ENCODE results near the gene PTF1A.

PTF1A gene

DNA sequence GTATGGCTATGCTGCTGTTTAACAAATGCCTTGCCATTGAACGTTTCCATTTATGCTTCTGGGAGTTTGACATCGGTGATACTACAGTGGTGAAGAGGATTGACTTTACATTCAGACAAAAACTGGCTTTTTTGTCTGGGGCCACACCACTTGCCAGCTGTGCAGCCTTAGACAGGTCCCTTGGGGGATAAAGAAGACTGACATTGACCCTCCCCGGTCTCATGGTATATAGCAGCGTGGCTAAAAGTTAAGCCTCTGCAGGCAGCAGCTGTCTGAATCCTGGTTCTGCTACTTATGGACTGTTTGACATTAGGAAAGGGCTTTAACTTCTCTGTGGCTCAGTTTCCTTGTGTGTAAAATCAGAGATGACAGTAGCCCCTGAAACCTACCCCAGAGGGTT, 42.0 kb upstream of the PTF1A start:
- no peaks in the 10 kb centered on the region for H3K4me1 ChIP-seq
- no peaks in the 10 kb centered on the region for H3K9me3 ChIP-seq (ENCODE audit: control insufficient read depth, low read length)
- H3K4me2 ChIP-seq (ENCODE audit: low read length) = no peak overlapping the region
- no peaks in the 10 kb centered on the region for H3K79me2 ChIP-seq
- H3K4me3 ChIP-seq (ENCODE audit: low read depth, low read length) = no peak overlapping the region
- TF ChIP-seq, protein P1, sequence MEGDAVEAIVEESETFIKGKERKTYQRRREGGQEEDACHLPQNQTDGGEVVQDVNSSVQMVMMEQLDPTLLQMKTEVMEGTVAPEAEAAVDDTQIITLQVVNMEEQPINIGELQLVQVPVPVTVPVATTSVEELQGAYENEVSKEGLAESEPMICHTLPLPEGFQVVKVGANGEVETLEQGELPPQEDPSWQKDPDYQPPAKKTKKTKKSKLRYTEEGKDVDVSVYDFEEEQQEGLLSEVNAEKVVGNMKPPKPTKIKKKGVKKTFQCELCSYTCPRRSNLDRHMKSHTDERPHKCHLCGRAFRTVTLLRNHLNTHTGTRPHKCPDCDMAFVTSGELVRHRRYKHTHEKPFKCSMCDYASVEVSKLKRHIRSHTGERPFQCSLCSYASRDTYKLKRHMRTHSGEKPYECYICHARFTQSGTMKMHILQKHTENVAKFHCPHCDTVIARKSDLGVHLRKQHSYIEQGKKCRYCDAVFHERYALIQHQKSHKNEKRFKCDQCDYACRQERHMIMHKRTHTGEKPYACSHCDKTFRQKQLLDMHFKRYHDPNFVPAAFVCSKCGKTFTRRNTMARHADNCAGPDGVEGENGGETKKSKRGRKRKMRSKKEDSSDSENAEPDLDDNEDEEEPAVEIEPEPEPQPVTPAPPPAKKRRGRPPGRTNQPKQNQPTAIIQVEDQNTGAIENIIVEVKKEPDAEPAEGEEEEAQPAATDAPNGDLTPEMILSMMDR (IDR thresholded peaks at IDR 0.05) = no peak
- no peak overlapping the region for H3K27ac ChIP-seq
- no peak overlapping the region for H3K9ac ChIP-seq
- H3K36me3 ChIP-seq (ENCODE audit: control insufficient read depth, insufficient read depth, low read length) = no peaks in the 10 kb centered on the region
- H2AFZ ChIP-seq = no peak overlapping the region
- H3K27me3 ChIP-seq (ENCODE audit: control insufficient read depth, insufficient read depth, low read length) = no peaks in the 10 kb centered on the region

DNA sequence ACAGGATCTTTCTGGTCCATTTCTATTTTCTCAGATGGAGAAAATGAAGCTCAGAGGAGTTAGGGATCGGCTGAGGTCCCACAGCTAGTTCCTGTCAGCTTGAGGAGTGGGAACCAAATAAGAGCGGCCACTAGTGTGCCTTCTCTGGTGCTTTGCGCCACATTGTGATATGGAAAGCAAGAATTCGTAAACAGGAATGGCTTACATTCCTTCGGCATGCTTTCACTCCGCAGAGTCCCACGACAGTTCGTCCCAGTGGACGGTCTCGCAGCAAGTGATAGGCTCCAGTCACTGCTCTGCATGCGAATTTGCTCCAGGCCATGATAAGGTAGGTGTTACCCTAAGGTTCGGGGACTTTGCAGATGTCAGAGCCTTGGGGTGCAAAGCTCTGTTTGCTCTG, 41.5 kb upstream of the PTF1A start:
- Histone ChIP-seq H3K27me3 (ENCODE audit: control insufficient read depth, insufficient read depth, low read length) (no peaks in the 10 kb centered on the region), H3K27ac (no peak overlapping the region), H2AFZ (no peak overlapping the region), H3K4me3 (ENCODE audit: low read depth, low read length) (no peak overlapping the region), H3K4me1 (no peaks in the 10 kb centered on the region), H3K9me3 (ENCODE audit: control insufficient read depth, low read length) (no peaks in the 10 kb centered on the region), H3K79me2 (no peaks in the 10 kb centered on the region), H3K36me3 (ENCODE audit: control insufficient read depth, insufficient read depth, low read length) (no peaks in the 10 kb centered on the region), H3K4me2 (ENCODE audit: low read length) (no peak overlapping the region), H3K9ac (no peak overlapping the region)
- TF ChIP-seq, protein P1 (IDR thresholded peaks at IDR 0.05) = no peak

DNA sequence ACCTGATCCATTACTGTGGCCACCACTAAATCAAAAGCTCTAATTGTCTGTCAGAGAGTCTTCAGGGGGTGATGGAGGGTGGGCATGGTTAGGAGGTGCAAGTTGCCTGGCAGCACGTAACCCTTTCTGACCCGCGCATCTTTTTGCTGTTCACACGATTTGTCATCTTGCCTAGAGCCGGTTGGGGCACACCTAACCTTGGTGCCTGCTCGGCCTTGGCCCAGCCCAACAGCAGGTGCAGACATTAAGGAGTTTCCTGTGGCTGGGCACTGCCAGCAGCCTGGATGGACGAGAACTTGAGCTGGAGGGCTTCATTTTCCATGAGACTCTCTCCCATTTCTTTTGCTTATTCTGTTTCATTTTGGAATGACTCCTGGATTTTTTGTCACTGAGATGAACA, 41.0 kb upstream of the PTF1A start:
- Histone ChIP-seq H3K36me3 (ENCODE audit: control insufficient read depth, insufficient read depth, low read length) (no peaks in the 10 kb centered on the region), H2AFZ (no peak overlapping the region), H3K9ac (no peak overlapping the region), H3K79me2 (no peaks in the 10 kb centered on the region), H3K9me3 (ENCODE audit: control insufficient read depth, low read length) (no peaks in the 10 kb centered on the region), H3K4me2 (ENCODE audit: low read length) (no peak overlapping the region), H3K4me1 (no peaks in the 10 kb centered on the region), H3K4me3 (ENCODE audit: low read depth, low read length) (no peak overlapping the region), H3K27ac (no peak overlapping the region), H3K27me3 (ENCODE audit: control insufficient read depth, insufficient read depth, low read length) (no peaks in the 10 kb centered on the region)
- TF ChIP-seq, protein P1 (IDR thresholded peaks at IDR 0.05) = no peak

DNA sequence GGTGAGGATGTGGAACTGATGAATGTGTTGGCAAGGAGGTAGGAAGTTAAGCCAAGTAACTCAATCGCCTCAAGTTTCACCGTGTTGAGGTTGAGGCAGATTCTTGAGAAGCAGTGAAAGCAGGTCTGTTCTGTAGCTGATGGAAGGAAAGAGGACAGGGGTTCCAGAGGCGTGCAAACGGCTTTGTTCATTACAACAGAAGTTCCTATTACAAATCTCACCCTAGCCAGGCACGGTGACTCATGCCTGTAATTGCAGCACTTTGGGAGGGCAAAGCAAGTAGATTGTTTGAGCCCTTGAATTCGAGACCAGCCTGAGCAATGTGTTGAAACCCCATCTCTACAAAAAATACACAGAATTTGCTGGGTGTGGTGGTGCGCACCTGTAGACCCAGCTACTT, 36.9 kb upstream of the PTF1A start:
- H3K36me3 ChIP-seq (ENCODE audit: control insufficient read depth, insufficient read depth, low read length) = no peaks in the 10 kb centered on the region
- H3K27ac ChIP-seq = no peak overlapping the region
- no peaks in the 10 kb centered on the region for H3K79me2 ChIP-seq
- no peak overlapping the region for H3K9ac ChIP-seq
- no peak overlapping the region for H3K4me3 ChIP-seq (ENCODE audit: low read depth, low read length)
- H3K4me1 ChIP-seq = peaks cover 7% of the 10 kb centered on the region
- no peaks in the 10 kb centered on the region for H3K27me3 ChIP-seq (ENCODE audit: control insufficient read depth, insufficient read depth, low read length)
- H2AFZ ChIP-seq = no peak overlapping the region
- no peak overlapping the region for H3K4me2 ChIP-seq (ENCODE audit: low read length)
- TF ChIP-seq, protein P1 (IDR thresholded peaks at IDR 0.05) = no peak
- no peaks in the 10 kb centered on the region for H3K9me3 ChIP-seq (ENCODE audit: control insufficient read depth, low read length)

DNA sequence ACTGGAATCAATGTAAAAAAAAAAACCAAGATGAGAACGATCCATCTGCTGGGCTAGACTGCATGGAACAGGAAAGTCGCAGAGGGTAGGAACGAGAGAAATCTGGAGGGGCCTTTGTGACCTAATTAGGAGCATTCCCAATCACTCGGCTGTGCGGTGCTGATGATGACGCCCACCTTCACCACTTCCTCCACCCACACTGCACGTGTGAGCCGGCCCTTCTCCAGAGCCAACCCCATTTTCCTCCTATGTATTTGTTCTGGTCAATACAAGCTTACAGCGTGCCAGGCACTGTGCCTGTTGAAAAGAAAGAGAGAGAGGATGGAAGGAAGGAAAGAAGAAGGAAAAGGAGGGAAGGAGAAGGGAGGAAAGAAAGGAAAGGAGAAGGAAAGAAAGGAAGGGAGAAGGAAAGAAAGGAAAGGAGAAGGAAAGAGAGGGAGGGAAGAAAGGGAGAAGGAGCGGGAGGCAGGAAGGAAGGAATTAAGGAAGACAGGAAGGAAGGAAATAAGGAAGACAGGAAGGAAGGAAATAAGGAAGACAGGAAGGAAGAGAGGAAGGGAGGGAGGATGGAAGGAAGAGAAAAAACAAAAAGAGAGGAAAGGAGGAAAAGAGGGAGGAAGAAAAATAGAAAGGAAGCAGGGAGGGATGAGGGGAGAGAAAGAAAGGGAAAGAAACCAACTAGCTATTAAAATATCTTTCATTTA, 35.5 kb upstream of the PTF1A start:
- H3K36me3 ChIP-seq (ENCODE audit: control insufficient read depth, insufficient read depth, low read length) = no peaks in the 10 kb centered on the region
- H3K27ac ChIP-seq = no peak overlapping the region
- H3K4me3 ChIP-seq (ENCODE audit: low read depth, low read length) = no peak overlapping the region
- H3K79me2 ChIP-seq = no peaks in the 10 kb centered on the region
- no peak overlapping the region for H3K9ac ChIP-seq
- H3K4me1 ChIP-seq = peaks cover 7% of the 10 kb centered on the region
- H2AFZ ChIP-seq = no peak overlapping the region
- TF ChIP-seq, protein P1 (IDR thresholded peaks at IDR 0.05) = no peak
- H3K9me3 ChIP-seq (ENCODE audit: control insufficient read depth, low read length) = no peaks in the 10 kb centered on the region
- H3K27me3 ChIP-seq (ENCODE audit: control insufficient read depth, insufficient read depth, low read length) = no peaks in the 10 kb centered on the region
- no peak overlapping the region for H3K4me2 ChIP-seq (ENCODE audit: low read length)

All from parathyroid adenoma (tissue), 2 donors.